Skin of body (tissue), 2 donors: ENCODE data around the gene ZYG11A. TPM values are rescaled to one million over a fixed set of nuclear protein-coding genes. Genes with fewer than 3 reads are reported as not detected.

Source experiments
- DNase-seq: peaks from one replicate; lab custom pipeline; 2025; lab: John Stamatoyannopoulos, UW
- total RNA-seq: library from RNA; depleted of rRNA; stranded (reverse); fragments of >200 nt; gene quantifications from one replicate; pipeline ENCODE4 v1.2.3, GENCODE V29; 2014

ZYG11A gene
- total RNA-seq, 1 donor from 2014 or later: 0.30 TPM

GRCh38 chr1:52876843-52877242, 34.3 kb downstream of the ZYG11A start:
- DNase-seq: no peak

- no peak for DNase-seq
Measured at GRCh38 chr1:52877554-52877953, 35.0 kb downstream of the ZYG11A start.

GRCh38 chr1:52880206-52880605, 37.6 kb downstream of the ZYG11A start:
- no peak for DNase-seq

- DNase-seq: no peak
Measured at GRCh38 chr1:52887483-52887882, 44.9 kb downstream of the ZYG11A start.

GRCh38 chr1:52892424-52893215, 50.1 kb downstream of the ZYG11A start:
- DNase-seq: no peak

GRCh38 chr1:52899445-52899894, 56.9 kb downstream of the ZYG11A start:
- DNase-seq: no peak

- DNase-seq: no peak
Measured at GRCh38 chr1:52900402-52900801, 57.8 kb downstream of the ZYG11A start.

GRCh38 chr1:52901384-52901783, 58.8 kb downstream of the ZYG11A start:
- no peak for DNase-seq

- no peak for DNase-seq
Measured at GRCh38 chr1:52904208-52904926, 61.8 kb downstream of the ZYG11A start.

- no peak for DNase-seq
Measured at GRCh38 chr1:52904927-52905698, 62.6 kb downstream of the ZYG11A start.

- DNase-seq: no peak
Measured at GRCh38 chr1:52906135-52906603, 63.6 kb downstream of the ZYG11A start.

GRCh38 chr1:52907068-52907811, 64.7 kb downstream of the ZYG11A start:
- no peak for DNase-seq

GRCh38 chr1:52907812-52908153, 65.2 kb downstream of the ZYG11A start:
- DNase-seq: no peak

- DNase-seq: no peak
Measured at GRCh38 chr1:52911541-52911940, 69.0 kb downstream of the ZYG11A start.

GRCh38 chr1:52913014-52913413, 70.5 kb downstream of the ZYG11A start:
- DNase-seq: no peak

GRCh38 chr1:52913537-52913936, 71.0 kb downstream of the ZYG11A start:
- DNase-seq: no peak

- DNase-seq: no peak
Measured at GRCh38 chr1:52914463-52914862, 71.9 kb downstream of the ZYG11A start.

GRCh38 chr1:52915211-52915854, 72.8 kb downstream of the ZYG11A start:
- no peak for DNase-seq

GRCh38 chr1:52915855-52916220, 73.3 kb downstream of the ZYG11A start:
- DNase-seq: no peak

GRCh38 chr1:52916241-52916975, 73.8 kb downstream of the ZYG11A start:
- no peak for DNase-seq
